Brain microvascular endothelial cell (primary cell): ENCODE data around the gene IFT57.

Experiments
- DNase-seq: peaks from one replicate; pipeline ENCODE4 v3.0.0-alpha.2; 2020
- H3K27ac ChIP-seq: fragments of 250-450 bp; sonication (Bioruptor Pico); 2 replicates; pipeline ENCODE4 v1.5.1; 2020; ENCODE audit warnings: mild to moderate bottlenecking, moderate library complexity
- H3K27me3 ChIP-seq: fragments of 250-450 bp; sonication (Bioruptor Pico); replicated peaks from 2 replicates; pipeline ENCODE4 v1.5.1; 2020; ENCODE audit warnings: mild to moderate bottlenecking
- H3K36me3 ChIP-seq: fragments of 250-450 bp; sonication (Bioruptor Pico); replicated peaks from 2 replicates; pipeline ENCODE4 v1.5.1; 2020; ENCODE audit warnings: mild to moderate bottlenecking
- H3K4me3 ChIP-seq: 2 replicates; pipeline ENCODE4 v1.5.1; 2011; ENCODE audit warnings: low read depth, mild to moderate bottlenecking, control low read depth, low read length, moderate library complexity
- CTCF ChIP-seq: IDR thresholded peaks from 2 replicates; pipeline ENCODE4 v1.5.1; 2011; ENCODE audit warnings: low read depth, mild to moderate bottlenecking, moderate library complexity, low read length, control low read depth, inconsistent platforms; ENCODE audit errors: missing control alignments
- in situ Hi-C: cut with HindIII; loops from 2 replicates; pipeline ENCODE4 v1.10.0; 2017; ENCODE audit warnings: low sequenced_read_pairs, low pct_ligation_motif_present

Gene IFT57

GRCh38 chr3:108200024-108200423, 22.2 kb downstream of the IFT57 start:
- Histone ChIP-seq H3K27me3 (no peaks in the 10 kb centered on the region), H3K27ac (no peak overlapping the region), H3K36me3 (no peaks in the 10 kb centered on the region), H3K4me3 (no peak overlapping the region)
- DNase-seq, result no peak
- no peak for TF ChIP-seq CTCF
- in situ Hi-C loops, result no loop called here

GRCh38 chr3:108191394-108191793, 30.8 kb downstream of the IFT57 start:
- no peak for TF ChIP-seq CTCF
- in situ Hi-C loops, result no loop called here
- no peak overlapping the region for H3K4me3 ChIP-seq
- H3K27me3 ChIP-seq, result no peaks in the 10 kb centered on the region
- H3K36me3 ChIP-seq, result peaks cover 3% of the 10 kb centered on the region
- DNase-seq, result no peak
- no peak overlapping the region for H3K27ac ChIP-seq

- Histone ChIP-seq H3K4me3 (no peak overlapping the region), H3K36me3 (peaks cover 3% of the 10 kb centered on the region), H3K27me3 (no peaks in the 10 kb centered on the region), H3K27ac (no peak overlapping the region)
- no peak for TF ChIP-seq CTCF
- no peak for DNase-seq
- in situ Hi-C loops, result no loop called here
These were observed 31.9 kb downstream of the IFT57 start for GRCh38 chr3:108190346-108190745.

GRCh38 chr3:108189440-108189839, 32.8 kb downstream of the IFT57 start:
- H3K27me3 ChIP-seq, result no peaks in the 10 kb centered on the region
- no peak for TF ChIP-seq CTCF
- in situ Hi-C loops, result no loop called here

GRCh38 chr3:108185536-108185935, 36.7 kb downstream of the IFT57 start:
- no peak for DNase-seq
- H3K27me3 ChIP-seq, result no peaks in the 10 kb centered on the region
- H3K36me3 ChIP-seq, result peaks cover 3% of the 10 kb centered on the region
- no peak for TF ChIP-seq CTCF
- in situ Hi-C loops, result no loop called here
- no peak overlapping the region for H3K27ac ChIP-seq
- no peak overlapping the region for H3K4me3 ChIP-seq

More at GRCh38 chr3:108189440-108189839, 32.8 kb downstream of the IFT57 start:
- no peak for DNase-seq
- H3K36me3 ChIP-seq, result peaks cover 3% of the 10 kb centered on the region
- H3K27ac ChIP-seq, result no peak overlapping the region
- H3K4me3 ChIP-seq, result no peak overlapping the region

GRCh38 chr3:108184824-108185223, 37.4 kb downstream of the IFT57 start:
- Histone ChIP-seq H3K36me3 (no peaks in the 10 kb centered on the region), H3K4me3 (no peak overlapping the region), H3K27me3 (no peaks in the 10 kb centered on the region), H3K27ac (no peak overlapping the region)
- no peak for DNase-seq
- no peak for TF ChIP-seq CTCF
- in situ Hi-C loops, result no loop called here
